ENCODE results near the gene TXNL1. TPM values are rescaled to one million over a fixed set of nuclear protein-coding genes. Genes with fewer than 3 reads are reported as not detected.

Gene TXNL1
- total and polyA plus RNA-seq, 2 of the 13 experiments (the other 11 are each of a cell fraction or from before 2014, with no cell fraction given), result 41.9 to 73.1 TPM

- Histone ChIP-seq H4K20me1 (ENCODE audit: insufficient read depth, low read length) (no peaks in the 10 kb centered on the region), H3K36me3 (replicated peaks in 1 of 2; ENCODE audit: control insufficient read depth in 1 of 2, insufficient read depth in 2 of 2, low read length in 2 of 2) (no peaks in the 10 kb centered on the region), H3K27me3 (ENCODE audit: control insufficient read depth in 1 of 2, insufficient read depth in 2 of 2, low read length in 2 of 2) (no peaks in the 10 kb centered on the region), H3K9ac (ENCODE audit: insufficient read depth, low read depth, low read length) (no peak overlapping the region), H3K79me2 (ENCODE audit: insufficient read depth, low read length) (no peaks in the 10 kb centered on the region), H2AFZ (ENCODE audit: low read length) (no peak overlapping the region), H3K4me1 (ENCODE audit: insufficient read depth, low read length) (peaks cover 4% of the 10 kb centered on the region; the same call in 1 of the 2 replicates), H3K9me3 (ENCODE audit: low read length) (no peaks in the 10 kb centered on the region), H3K27ac (ENCODE audit: extremely low read length, insufficient read depth, low read length) (no peak overlapping the region), H3K4me2 (ENCODE audit: low read depth, low read length) (no peak overlapping the region), H3K4me3 (replicated peaks in 1 of 3; ENCODE audit: insufficient read depth in 1 of 3, low read depth in 2 of 3, low read length in 3 of 3) (no peak overlapping the region)
- CTCF ChIA-PET (ENCODE audit: low intra/inter-chr PET ratio, low total read pairs), result no interaction called here
- WGBS (ENCODE audit: low lambda C conversion rate), result 0% methylated on average over 6 of the region's 6 CpGs
- no peak for TF ChIP-seq NFIB (CRISPR knock-in tag; IDR thresholded peaks at IDR 0.05; ENCODE audit: borderline replicate concordance)
- no peak for TF ChIP-seq ATM (IDR thresholded peaks at IDR 0.05; ENCODE audit: borderline replicate concordance)
- no peak for TF ChIP-seq ZNF672 (CRISPR knock-in tag; IDR thresholded peaks at IDR 0.05)
- TF ChIP-seq TCF7L2 (IDR thresholded peaks at IDR 0.05; ENCODE audit: low read depth, low read length), result no peak
- no peak for TF ChIP-seq ZNF513 (CRISPR knock-in tag; conservative IDR thresholded peaks at IDR 0.05)
- TF ChIP-seq ZNF616 (CRISPR knock-in tag; IDR thresholded peaks at IDR 0.05; ENCODE audit: low read depth), result no peak
- TF ChIP-seq MAF1 (CRISPR knock-in tag; IDR thresholded peaks at IDR 0.05; ENCODE audit: borderline replicate concordance), result no peak
- TF ChIP-seq, protein P1, sequence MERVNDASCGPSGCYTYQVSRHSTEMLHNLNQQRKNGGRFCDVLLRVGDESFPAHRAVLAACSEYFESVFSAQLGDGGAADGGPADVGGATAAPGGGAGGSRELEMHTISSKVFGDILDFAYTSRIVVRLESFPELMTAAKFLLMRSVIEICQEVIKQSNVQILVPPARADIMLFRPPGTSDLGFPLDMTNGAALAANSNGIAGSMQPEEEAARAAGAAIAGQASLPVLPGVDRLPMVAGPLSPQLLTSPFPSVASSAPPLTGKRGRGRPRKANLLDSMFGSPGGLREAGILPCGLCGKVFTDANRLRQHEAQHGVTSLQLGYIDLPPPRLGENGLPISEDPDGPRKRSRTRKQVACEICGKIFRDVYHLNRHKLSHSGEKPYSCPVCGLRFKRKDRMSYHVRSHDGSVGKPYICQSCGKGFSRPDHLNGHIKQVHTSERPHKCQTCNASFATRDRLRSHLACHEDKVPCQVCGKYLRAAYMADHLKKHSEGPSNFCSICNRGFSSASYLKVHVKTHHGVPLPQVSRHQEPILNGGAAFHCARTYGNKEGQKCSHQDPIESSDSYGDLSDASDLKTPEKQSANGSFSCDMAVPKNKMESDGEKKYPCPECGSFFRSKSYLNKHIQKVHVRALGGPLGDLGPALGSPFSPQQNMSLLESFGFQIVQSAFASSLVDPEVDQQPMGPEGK (CRISPR knock-in tag; IDR thresholded peaks at IDR 0.05), result no peak
- intact Hi-C loops (cut with micrococcal nuclease; ENCODE audit: unreplicated experiment) (no loop called here), in situ Hi-C loops (cut with HindIII; ENCODE audit: extremely low pct_ligation_motif_present, low pct_unique_long_range_greater_than_20kb) (no loop called here)
- no TSS peak for BruUV-seq (replicated peaks)
- POLR2A ChIA-PET, result no interaction called here
- no peak for ATAC-seq
- no peak for FAIRE-seq
- DNase-seq (ENCODE audit: low spot score), result no peak
These were observed 79.3 kb downstream of the TXNL1 start for GRCh38 chr18:56559044-56559443.

All from HepG2 (cell line).